SK-N-SH treated with all-trans-retinoic acid at 6 μM for 48 hours (cell line): ENCODE results near the gene STARD9.

Source experiments
- ARNTL ChIP-seq: fragments of 450-650 bp; formaldehyde crosslinking; IDR thresholded peaks from 2 replicates; pipeline ENCODE4 v1.5.0; 2020; ENCODE audit warnings: low read depth, mild to moderate bottlenecking, moderate library complexity, borderline replicate concordance
- RARB ChIP-seq: fragments of 250-450 bp; sonication (Bioruptor Pico); IDR thresholded peaks from 2 replicates; pipeline ENCODE4 v1.8.0; 2021; ENCODE audit warnings: mild to moderate bottlenecking, moderate library complexity
- ZC3H10 ChIP-seq: fragments of 250-450 bp; sonication (Bioruptor Pico); IDR thresholded peaks from 2 replicates; pipeline ENCODE4 v1.5.1; 2021; ENCODE audit warnings: mild to moderate bottlenecking, moderate library complexity
- ZFP3 ChIP-seq: fragments of 250-450 bp; sonication (Bioruptor Pico); IDR thresholded peaks from 2 replicates; pipeline ENCODE4 v1.5.0; 2020; ENCODE audit warnings: mild to moderate bottlenecking, moderate library complexity
- ZFP30 ChIP-seq: fragments of 450-650 bp; formaldehyde crosslinking; IDR thresholded peaks from 2 replicates; pipeline ENCODE4 v1.5.0; 2022; ENCODE audit warnings: mild to moderate bottlenecking, moderate library complexity
- ZNF70 ChIP-seq: fragments of 450-650 bp; formaldehyde crosslinking; IDR thresholded peaks from 2 replicates; pipeline ENCODE4 v1.5.0; 2020; ENCODE audit warnings: mild to moderate bottlenecking, moderate library complexity

- no peak for TF ChIP-seq RARB (CRISPR knock-in tag)
- TF ChIP-seq ARNTL, result no peak
- TF ChIP-seq ZFP30, result no peak
- no peak for TF ChIP-seq ZNF70 (CRISPR knock-in tag)
- TF ChIP-seq ZFP3 (CRISPR knock-in tag), result no peak
- no peak for TF ChIP-seq ZC3H10 (CRISPR knock-in tag)
Measured at GRCh38 chr15:42602501-42602900, 27.1 kb downstream of the STARD9 start.
